HK-2 (cell line): ENCODE measurements around the gene LRRC28.
A peak's percentile ranks its signal among the peaks of the same experiment; 100 is the strongest.
"Not testable (repeated sequence)": the region's sequence is repeated elsewhere in the genome, so short reads cannot be mapped to it uniquely, and the experiment has no call there.

ENCODE experiments used
- DNase-seq: peaks from one replicate; pipeline ENCODE4 v3.0.0-alpha.2; 2018; ENCODE audit not compliant: unreplicated experiment

LRRC28 gene

GRCh38 chr15:99250857-99251841 lies at the start of gene LRRC28:
Gene LRRC28, plus strand, starts transcription at chr15:99251481. Its CDS starts 4,477 bp downstream, at chr15:99255958.
- DNase-seq, result peak; percentile 93

GRCh38 chr15:99202176-99202552 lies 49.1 kb upstream of the LRRC28 start:
- DNase-seq, result no peak

- DNase-seq, result no peak
These were observed 43.6 kb upstream of the LRRC28 start for GRCh38 chr15:99207672-99208071.

GRCh38 chr15:99209326-99209725 lies 42.0 kb upstream of the LRRC28 start:
- DNase-seq, result no peak

- no peak for DNase-seq
These were observed 40.9 kb upstream of the LRRC28 start for GRCh38 chr15:99210334-99210733.

GRCh38 chr15:99211926-99212325 lies 39.4 kb upstream of the LRRC28 start:
- DNase-seq, result peak; percentile 1

GRCh38 chr15:99212406-99212805 lies 38.9 kb upstream of the LRRC28 start:
- peak; percentile 70 for DNase-seq

GRCh38 chr15:99213187-99213811 lies 38.0 kb upstream of the LRRC28 start:
- peak; percentile 41 for DNase-seq

- no peak for DNase-seq
These were observed 26.7 kb upstream of the LRRC28 start for GRCh38 chr15:99224372-99225214.

- DNase-seq, result no peak
These were observed 24.5 kb upstream of the LRRC28 start for GRCh38 chr15:99226802-99227201.

GRCh38 chr15:99228120-99228770 lies 23.0 kb upstream of the LRRC28 start:
- DNase-seq, result no peak

GRCh38 chr15:99230867-99231266 lies 20.4 kb upstream of the LRRC28 start:
- DNase-seq, result no peak

- no peak for DNase-seq
These were observed 18.5 kb upstream of the LRRC28 start for GRCh38 chr15:99232740-99233139.

GRCh38 chr15:99234160-99234559 lies 17.1 kb upstream of the LRRC28 start:
- DNase-seq, result not testable (repeated sequence)

GRCh38 chr15:99238849-99239248 lies 12.4 kb upstream of the LRRC28 start:
- DNase-seq, result no peak

- no peak for DNase-seq
These were observed 11.6 kb upstream of the LRRC28 start for GRCh38 chr15:99239545-99240198.

GRCh38 chr15:99241752-99242151 lies 9.5 kb upstream of the LRRC28 start:
- no peak for DNase-seq

- DNase-seq, result no peak
These were observed 7.0 kb upstream of the LRRC28 start for GRCh38 chr15:99244306-99244705.

- DNase-seq, result no peak
These were observed 4.2 kb upstream of the LRRC28 start for GRCh38 chr15:99247062-99247461.

- no peak for DNase-seq
These were observed 3.1 kb upstream of the LRRC28 start for GRCh38 chr15:99248000-99248715.
